Measurements from ENCODE around the gene TOMM40L. TPM values are rescaled to one million over a fixed set of nuclear protein-coding genes. Genes with fewer than 3 reads are reported as not detected.

TOMM40L gene
- total RNA-seq, 3 donors from 2014 or later, result 6.9 to 9.4 (median 8.2) TPM

DNA sequence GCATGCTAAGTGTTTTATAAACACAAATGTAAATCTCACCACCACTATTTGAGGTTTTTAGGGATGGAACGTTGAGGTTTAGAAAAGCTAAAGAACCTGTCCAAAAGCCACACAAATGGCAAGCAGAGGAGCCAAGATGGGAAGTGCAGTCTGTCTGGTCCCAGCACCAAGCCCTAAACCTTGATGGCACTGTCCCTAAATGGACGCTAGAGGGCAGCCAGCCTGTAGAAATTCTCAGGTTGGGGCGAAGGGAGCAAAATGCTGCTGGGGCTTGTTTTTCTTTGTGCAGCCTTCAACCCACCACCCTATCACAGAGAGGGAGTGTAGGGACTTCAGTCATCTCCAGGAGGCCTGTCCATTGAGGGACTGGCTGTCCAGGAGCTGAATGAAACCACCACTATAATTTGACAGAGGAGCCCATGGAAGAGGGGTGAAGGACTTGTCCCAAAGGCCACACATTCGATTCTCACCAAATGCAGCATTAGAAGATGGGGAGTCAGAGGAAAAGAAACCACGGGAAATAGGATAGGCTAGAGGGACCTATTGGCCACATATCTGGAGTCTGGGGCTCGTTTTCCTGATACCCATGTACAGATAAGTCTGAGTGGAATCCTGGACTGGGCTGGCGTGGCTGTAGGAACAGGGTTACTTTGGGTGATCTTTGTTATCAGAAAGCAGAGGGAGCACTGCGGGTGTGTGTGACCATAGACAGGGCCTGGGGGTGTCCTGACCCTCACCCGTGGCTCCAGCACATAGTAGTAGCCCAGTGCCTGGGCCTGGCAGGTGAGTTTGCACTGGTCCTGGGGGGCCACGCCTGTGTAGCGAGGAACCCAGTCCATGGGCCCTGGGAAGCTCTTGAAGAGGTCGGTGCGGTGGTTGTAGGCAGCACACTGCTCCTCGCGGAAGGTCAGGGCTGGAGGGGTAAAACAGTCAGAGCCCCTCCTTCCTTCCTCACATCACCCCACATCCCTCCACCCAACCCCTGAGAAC lies 33.1 kb upstream of the TOMM40L start:
- H3K4me3 ChIP-seq, result peak overlapping the region in 1 of 3 donors; percentile 69
- DNase-seq (ENCODE audit: low spot score in 2 of 2), result no peak
- H3K27me3 ChIP-seq, result no peaks in the 10 kb centered on the region
- peak overlapping the region; percentile 8 to 54 for H3K27ac ChIP-seq
- intact Hi-C loops (cut with DNase I; ENCODE audit: low total_unique reads), result no loop called here
- H3K4me1 ChIP-seq, result peaks cover 0 to 2% of the 10 kb centered on the region in 2 donors
- TF ChIP-seq POLR2AphosphoS5 (IDR thresholded peaks at IDR 0.05), result no peak
- TF ChIP-seq, protein P1, sequence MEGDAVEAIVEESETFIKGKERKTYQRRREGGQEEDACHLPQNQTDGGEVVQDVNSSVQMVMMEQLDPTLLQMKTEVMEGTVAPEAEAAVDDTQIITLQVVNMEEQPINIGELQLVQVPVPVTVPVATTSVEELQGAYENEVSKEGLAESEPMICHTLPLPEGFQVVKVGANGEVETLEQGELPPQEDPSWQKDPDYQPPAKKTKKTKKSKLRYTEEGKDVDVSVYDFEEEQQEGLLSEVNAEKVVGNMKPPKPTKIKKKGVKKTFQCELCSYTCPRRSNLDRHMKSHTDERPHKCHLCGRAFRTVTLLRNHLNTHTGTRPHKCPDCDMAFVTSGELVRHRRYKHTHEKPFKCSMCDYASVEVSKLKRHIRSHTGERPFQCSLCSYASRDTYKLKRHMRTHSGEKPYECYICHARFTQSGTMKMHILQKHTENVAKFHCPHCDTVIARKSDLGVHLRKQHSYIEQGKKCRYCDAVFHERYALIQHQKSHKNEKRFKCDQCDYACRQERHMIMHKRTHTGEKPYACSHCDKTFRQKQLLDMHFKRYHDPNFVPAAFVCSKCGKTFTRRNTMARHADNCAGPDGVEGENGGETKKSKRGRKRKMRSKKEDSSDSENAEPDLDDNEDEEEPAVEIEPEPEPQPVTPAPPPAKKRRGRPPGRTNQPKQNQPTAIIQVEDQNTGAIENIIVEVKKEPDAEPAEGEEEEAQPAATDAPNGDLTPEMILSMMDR (IDR thresholded peaks at IDR 0.05), result peak; percentile 65 to 88 (median 79)
- H3K9me3 ChIP-seq, result no peaks in the 10 kb centered on the region
- H3K36me3 ChIP-seq, result no peaks in the 10 kb centered on the region

- H3K4me1 ChIP-seq, result peaks cover 0 to 4% of the 10 kb centered on the region in 2 donors
- peak overlapping the region in 1 of 3 donors; percentile 69 for H3K4me3 ChIP-seq
- H3K36me3 ChIP-seq, result no peaks in the 10 kb centered on the region
- no peak for DNase-seq (ENCODE audit: low spot score in 2 of 2)
- H3K27me3 ChIP-seq, result no peaks in the 10 kb centered on the region
- TF ChIP-seq, protein P1 (IDR thresholded peaks at IDR 0.05), result no peak
- TF ChIP-seq POLR2AphosphoS5 (IDR thresholded peaks at IDR 0.05), result peak in 1 of 3 donors; percentile 15
- H3K9me3 ChIP-seq, result no peaks in the 10 kb centered on the region
- intact Hi-C loops (cut with DNase I; ENCODE audit: low total_unique reads), result no loop called here
- H3K27ac ChIP-seq, result peak overlapping the region in 1 of 2 donors; percentile 54
Observed at GRCh38 chr1:161193561-161194235, 32.2 kb upstream of the TOMM40L start.

DNA sequence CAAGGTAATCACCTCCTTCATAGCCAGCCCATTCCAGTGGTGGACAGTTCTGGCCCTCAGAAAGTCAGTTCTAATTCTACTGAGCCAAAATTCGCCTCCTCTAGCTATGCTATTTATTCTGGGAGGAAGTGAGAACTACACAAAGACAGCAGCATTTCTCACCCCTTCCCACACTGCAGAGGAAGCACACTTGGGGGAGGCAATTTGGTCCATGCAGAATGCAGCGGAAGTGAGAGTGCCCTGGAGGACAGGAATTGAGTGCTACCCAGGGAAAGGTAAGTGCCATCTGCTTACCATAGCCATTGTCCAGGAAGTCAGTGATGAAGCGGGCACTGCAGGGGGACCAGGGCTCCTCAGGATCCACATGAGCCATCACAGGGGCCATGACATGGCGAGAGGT lies 30.7 kb upstream of the TOMM40L start:
- H3K36me3 ChIP-seq, result no peaks in the 10 kb centered on the region
- no peaks in the 10 kb centered on the region for H3K9me3 ChIP-seq
- intact Hi-C loops (cut with DNase I; ENCODE audit: low total_unique reads), result no loop called here
- H3K27ac ChIP-seq, result peak overlapping the region in 1 of 2 donors; percentile 97
- no peaks in the 10 kb centered on the region for H3K27me3 ChIP-seq
- no peak for DNase-seq (ENCODE audit: low spot score in 2 of 2)
- peaks cover 11 to 17% of the 10 kb centered on the region in 2 donors for H3K4me1 ChIP-seq
- TF ChIP-seq, protein P1 (IDR thresholded peaks at IDR 0.05), result no peak
- no peak for TF ChIP-seq POLR2A (IDR thresholded peaks at IDR 0.05)
- peak in 1 of 3 donors; percentile 15 for TF ChIP-seq POLR2AphosphoS5 (IDR thresholded peaks at IDR 0.05)
- peak overlapping the region in 1 of 3 donors; percentile 69 for H3K4me3 ChIP-seq

DNA sequence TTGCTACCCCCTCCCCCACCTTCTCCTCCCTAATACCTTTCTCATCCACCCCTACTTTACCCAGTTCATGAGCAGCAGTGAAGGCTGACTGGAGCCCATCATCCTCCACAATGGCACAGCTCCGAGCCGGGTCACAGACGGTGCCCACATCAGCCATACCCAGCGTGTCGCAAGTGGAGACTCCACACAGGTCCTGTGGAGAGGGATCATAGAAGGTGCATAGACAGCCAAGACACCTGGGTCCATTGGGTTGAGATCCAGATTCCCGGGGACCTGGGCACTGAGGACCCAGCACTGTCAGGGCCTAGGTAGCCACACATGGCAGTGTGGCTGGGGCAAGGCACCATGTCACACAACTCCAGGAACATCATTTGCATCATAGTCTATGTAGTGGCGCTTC lies 29.7 kb upstream of the TOMM40L start:
- peak overlapping the region; percentile 97 to 98 for H3K27ac ChIP-seq
- no peak for DNase-seq (ENCODE audit: low spot score in 2 of 2)
- peaks cover 18 to 24% of the 10 kb centered on the region in 2 donors for H3K4me1 ChIP-seq
- H3K9me3 ChIP-seq, result no peaks in the 10 kb centered on the region
- intact Hi-C loops (cut with DNase I; ENCODE audit: low total_unique reads), result no loop called here
- TF ChIP-seq POLR2AphosphoS5 (IDR thresholded peaks at IDR 0.05) (no peak), POLR2A (IDR thresholded peaks at IDR 0.05) (no peak)
- TF ChIP-seq, protein P1 (IDR thresholded peaks at IDR 0.05), result no peak
- H3K4me3 ChIP-seq, result peak overlapping the region in 2 of 3 donors; percentile 47 to 69
- no peaks in the 10 kb centered on the region for H3K27me3 ChIP-seq
- no peaks in the 10 kb centered on the region for H3K36me3 ChIP-seq

Data from breast epithelium (tissue), 4 donors.